ENCODE results near the gene C11orf97.

The C11orf97 gene

DNA sequence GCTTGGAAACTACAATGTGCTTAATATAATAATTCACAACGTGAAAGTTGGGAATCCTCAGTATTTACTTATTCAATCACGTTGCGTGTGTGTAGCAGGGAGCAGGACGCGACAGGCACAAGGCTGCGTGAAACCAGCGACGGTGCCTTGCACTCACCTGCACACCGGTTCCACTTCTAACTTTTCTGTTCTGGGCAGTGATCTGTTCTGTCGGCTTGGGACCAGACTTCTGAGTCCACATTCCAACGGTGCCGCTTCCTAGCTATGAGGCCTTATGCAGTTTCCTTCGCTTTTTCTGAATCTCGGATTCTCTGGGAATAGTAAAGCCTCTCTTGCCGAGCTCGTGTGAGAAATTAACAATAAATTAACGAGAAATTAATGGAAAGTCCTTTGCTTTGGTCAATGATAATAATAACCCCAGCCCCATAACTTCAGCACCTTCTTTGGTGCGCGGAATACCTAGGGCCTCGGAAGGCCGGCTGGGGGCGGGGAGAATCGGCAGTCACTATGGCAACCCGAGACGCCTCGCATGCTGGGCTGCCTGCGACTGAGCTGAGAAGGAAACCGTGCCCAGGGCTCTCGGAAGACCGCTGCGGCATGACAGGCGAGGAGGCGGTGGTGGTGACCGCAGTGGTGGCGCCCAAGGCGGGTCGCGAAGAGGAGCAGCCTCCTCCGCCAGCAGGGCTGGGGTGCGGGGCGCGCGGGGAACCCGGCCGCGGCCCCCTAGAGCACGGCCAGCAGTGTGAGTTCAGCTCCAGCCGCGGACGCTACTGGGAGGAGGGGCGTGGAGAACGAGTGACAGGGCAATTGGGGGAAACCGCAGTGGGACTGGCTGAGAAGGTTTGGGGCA is at the start of gene C11orf97:
TSS of gene C11orf97 (plus strand) at position 530 of the 850 bp plus-strand sequence. CDS start at position 598, 68 bp downstream.
- in situ Hi-C loops (cut with MboI; ENCODE audit: low sequenced_read_pairs), result loop anchor here (10.0 kb wide), 1 partner anchor 363 kb away; no protein-coding TSS in a partner anchor

DNA sequence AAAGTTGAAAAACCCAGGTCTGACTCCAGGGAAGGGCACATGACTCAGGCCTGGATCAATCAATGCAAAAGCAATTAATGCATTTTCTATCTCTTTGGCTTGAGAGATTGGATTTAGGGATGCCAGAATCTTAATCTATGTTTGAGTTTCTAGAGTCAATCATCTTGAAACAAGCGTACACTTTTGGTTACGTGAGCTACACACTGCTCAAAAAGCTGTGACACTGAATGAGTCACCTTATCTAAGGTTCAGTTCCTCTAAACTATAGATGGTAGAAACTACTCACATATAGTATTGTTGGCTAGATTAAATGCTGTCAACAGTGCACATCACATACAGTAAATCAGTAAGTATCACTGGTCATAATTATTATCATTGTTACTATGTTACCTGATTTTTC is 42.8 kb upstream of the C11orf97 start:
- in situ Hi-C loops (cut with MboI; ENCODE audit: low sequenced_read_pairs), result no loop called here

DNA sequence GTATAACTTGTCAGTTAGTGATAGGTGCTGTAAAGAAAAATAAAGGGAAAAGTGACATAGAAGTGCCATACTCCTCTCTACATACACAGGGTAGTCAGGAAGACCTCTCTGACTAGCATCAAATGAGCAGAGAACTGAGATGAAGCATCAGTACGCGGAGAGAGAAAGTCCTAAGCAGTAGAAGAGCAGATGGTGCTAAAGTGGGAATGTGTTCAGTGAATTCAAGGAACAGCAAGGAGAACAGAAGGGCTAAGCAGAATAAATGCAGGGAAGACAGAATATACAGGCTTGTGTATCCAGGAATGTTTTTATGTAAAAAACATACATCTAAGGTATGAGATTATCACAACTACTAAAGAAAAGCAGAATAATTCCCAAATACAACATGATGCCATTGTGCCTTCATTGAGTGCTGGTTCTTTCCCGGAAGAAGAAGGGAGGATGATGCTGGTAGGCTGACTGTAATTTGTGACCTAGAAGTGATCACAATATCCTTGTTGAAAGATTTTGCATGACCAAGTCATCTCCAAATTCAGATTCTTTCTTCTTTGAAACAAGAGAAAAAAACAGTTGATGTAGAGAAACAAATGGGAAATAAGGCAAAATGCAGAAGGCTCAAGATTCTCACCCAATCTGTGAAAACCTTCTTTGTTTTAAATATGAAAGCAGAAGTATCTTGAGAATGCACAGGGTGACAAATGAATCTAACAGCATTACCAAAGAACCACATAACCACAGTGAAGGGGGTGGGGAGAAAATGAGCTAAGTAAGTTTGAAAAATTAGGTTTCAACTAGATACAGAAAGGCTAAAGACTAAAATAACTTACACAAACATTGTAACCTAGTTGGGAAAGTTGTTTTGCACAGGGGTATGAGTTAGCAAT is 39.1 kb upstream of the C11orf97 start:
- in situ Hi-C loops (cut with MboI; ENCODE audit: low sequenced_read_pairs), result no loop called here

DNA sequence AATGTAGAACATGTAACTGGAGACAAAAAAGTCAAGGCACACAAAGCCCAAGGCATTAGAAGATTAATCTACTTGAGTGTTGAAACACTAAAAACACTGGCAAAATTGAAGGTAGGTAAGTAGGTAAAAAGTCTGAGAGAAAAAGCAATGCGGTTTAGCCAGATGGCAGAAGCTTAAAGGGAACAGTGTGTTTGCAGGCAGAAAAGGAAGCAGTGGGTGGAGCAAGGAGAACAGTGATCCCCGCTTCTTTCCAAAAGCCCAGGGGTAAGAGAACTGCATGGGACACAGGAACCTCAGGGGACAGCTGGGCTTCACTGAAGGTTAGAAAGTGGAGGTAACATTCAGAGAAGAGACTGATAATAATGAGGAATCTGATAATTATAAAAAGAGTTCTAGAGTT is 34.6 kb upstream of the C11orf97 start:
- in situ Hi-C loops (cut with MboI; ENCODE audit: low sequenced_read_pairs), result no loop called here

DNA sequence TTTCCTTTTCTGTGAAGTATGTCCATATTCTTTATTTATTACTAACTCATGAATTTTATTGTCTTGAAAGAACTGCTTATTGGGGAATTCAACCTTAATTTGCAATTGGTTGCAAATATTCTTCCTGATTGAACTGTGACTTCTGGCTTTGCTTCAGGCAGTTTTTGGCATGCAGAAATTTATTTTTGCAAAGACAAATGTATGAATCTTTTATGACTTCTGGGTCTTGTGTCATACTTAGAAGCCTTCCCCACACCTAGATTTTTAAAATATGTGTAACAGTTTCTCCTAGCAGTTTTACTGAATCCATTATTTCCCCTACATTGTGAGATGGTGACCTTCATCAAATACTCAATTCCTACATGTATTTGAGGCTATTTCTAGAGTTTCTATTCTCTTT is 30.9 kb upstream of the C11orf97 start:
- in situ Hi-C loops (cut with MboI; ENCODE audit: low sequenced_read_pairs), result no loop called here

DNA sequence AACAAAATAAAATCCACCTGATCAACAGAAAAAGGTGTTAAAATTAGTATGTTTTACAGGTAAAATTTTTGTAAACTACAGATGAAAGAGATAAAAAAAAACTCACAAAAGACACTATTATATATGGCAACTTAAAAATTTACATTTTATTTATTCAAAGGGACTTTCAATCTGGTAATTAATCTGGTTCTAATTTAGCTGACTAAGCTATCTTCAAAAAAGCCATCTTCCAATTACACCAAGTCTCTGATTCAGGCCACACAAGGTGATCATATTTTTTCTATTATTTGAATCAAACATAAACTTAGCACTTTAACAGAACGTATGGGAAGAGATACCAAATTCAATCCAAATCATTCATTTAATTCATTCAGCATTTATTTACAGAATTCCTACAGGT is 26.2 kb upstream of the C11orf97 start:
- in situ Hi-C loops (cut with MboI; ENCODE audit: low sequenced_read_pairs), result no loop called here

DNA sequence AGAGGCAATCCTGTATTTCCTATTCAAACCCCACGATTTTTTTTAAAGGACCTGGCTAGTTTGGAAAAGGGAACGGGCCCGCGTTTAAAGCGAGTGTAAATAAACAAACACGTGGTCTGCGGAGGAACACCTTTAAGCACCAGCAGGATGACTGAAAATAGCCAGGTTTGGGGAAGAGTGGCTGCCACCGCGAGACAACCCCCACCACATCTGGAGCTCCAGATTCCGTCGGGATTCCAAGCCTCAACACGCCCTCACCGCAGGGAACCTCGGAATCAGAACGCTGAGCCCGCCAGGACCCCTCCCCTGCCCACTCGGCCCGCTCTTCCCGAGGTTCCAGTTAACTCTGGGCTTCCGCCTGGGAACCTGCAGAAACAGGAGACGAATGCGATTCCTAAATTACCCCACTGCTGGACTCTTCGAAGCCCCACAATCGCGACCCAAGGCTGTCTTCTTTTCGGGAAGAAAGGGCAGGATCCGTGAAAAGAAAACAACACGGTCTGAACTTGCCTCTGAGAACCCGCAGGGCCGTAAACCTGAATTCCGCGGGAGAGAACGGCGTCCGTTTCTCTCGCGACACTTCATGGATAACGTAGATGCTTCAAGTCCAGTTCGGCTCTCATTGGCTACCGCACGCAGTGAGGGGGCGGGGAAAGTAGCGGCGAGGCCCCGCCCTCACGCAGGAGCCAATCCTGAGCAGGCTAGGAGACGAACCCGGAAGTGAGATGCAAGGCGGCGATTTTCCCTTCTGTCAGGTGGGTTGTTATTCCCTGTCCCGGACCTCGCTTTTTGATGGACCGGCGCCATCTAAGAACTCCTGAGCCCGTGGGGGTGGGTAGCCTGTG is 18.8 kb upstream of the C11orf97 start, which contains the start of the genes ANKRD49 and MRE11:
TSS of gene ANKRD49 (plus strand) at position 704 of the 845 bp plus-strand sequence. CDS start 2,710 bp downstream, outside the sequence.
TSS of gene MRE11 (minus strand) at position 564 of the 845 bp plus-strand sequence. CDS start 1,043 bp downstream, outside the sequence.
- in situ Hi-C loops (cut with MboI; ENCODE audit: low sequenced_read_pairs), result no loop called here

DNA sequence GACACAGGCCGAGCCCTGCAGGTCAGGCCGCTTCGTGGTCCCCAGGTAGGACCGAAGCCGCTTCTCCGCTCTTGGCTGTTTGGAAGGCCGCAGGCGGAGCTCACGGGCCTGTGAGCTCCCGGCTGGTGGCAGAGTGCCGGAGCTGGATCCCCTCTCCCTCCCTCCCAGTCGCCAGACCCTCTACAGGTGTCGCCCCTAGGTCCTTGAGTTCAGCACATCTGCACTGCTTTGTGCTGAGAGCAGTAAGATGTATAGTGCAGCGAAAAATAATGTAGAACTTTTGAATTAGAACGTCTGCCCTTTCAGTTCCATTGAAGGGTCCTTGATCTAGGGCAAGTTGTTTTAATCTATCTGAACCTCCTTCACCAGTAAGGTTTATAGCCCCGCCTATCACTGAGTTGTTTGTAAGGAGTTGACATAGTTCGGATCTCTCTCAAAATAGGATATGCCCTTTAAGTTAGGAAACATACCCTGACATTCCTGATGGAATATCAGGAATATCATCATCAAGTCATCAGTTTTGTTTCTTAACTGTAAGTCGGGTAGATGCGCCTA is 18.1 kb upstream of the C11orf97 start:
- in situ Hi-C loops (cut with MboI; ENCODE audit: low sequenced_read_pairs), result no loop called here

- in situ Hi-C loops (cut with MboI; ENCODE audit: low sequenced_read_pairs), result loop anchor here (10.0 kb wide), 2 partner anchors 175 to 315 kb away; no protein-coding TSS in a partner anchor
Observed at GRCh38 chr11:94500181-94500580, 12.1 kb upstream of the C11orf97 start.

DNA sequence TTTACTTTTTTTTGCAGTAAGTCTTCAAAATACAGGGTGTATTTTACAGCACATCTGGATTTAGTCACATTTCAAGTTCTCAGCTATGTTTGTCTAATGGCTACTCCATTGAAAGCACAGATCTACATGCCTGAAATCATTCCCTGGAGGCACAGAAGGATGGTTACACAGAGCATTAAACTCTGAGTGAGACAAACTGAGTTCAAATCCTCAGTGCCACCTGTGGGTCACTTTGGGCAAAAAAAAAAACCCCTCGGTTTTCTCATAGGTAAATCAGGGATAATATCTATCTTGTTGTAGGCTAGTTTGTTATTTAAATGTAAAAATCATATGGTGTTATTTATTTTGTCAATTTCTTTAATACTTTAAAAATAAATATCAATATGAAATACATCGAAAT is 10.7 kb upstream of the C11orf97 start:
- in situ Hi-C loops (cut with MboI; ENCODE audit: low sequenced_read_pairs), result loop anchor here (10.0 kb wide), 2 partner anchors 177 to 317 kb away; no protein-coding TSS in a partner anchor

- in situ Hi-C loops (cut with MboI; ENCODE audit: low sequenced_read_pairs), result loop anchor here (10.0 kb wide), 2 partner anchors 180 to 320 kb away; no protein-coding TSS in a partner anchor
Observed at GRCh38 chr11:94504689-94505293, 7.5 kb upstream of the C11orf97 start.

DNA sequence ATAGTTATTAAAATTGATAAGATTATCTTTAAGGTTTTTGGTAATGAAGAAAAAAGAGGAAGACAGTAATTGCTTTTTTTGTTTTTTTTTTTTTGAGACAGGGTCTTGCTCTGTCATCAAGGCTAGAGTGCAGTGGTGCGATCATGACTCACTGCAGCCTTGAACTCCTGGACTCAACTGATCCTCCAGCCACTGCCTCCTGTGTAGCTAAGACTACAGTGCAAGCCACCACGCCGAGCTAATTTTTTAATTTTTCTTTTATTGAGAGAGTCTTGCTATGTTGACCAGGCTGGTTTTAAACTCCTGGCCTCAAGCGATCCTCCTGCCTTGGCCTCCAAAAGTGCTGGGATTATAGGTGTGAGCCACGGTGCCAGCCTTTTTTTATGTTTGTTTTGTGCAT is 5.7 kb upstream of the C11orf97 start:
- in situ Hi-C loops (cut with MboI; ENCODE audit: low sequenced_read_pairs), result loop anchor here (10.0 kb wide), 2 partner anchors 182 to 322 kb away; no protein-coding TSS in a partner anchor

DNA sequence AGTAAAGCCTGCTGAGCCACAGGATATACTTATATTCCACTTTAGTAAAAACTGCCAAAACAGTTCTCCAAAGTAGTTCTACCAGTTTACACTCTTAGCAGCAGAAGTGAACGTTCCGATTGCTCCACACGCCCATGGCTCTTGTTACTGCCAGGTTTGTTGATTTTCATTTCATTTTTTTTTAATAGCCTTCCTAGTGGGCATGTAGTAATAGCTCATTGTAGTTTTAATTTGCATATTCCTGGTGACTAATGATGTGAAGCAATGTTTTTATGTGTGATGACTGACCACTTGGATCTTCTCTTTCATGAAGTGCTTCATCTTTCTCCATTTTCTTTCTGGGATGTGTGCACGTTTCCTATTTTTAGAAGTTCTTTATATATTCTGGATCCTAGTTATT is 4.8 kb upstream of the C11orf97 start:
- in situ Hi-C loops (cut with MboI; ENCODE audit: low sequenced_read_pairs), result loop anchor here (10.0 kb wide), 2 partner anchors 183 to 323 kb away; no protein-coding TSS in a partner anchor

DNA sequence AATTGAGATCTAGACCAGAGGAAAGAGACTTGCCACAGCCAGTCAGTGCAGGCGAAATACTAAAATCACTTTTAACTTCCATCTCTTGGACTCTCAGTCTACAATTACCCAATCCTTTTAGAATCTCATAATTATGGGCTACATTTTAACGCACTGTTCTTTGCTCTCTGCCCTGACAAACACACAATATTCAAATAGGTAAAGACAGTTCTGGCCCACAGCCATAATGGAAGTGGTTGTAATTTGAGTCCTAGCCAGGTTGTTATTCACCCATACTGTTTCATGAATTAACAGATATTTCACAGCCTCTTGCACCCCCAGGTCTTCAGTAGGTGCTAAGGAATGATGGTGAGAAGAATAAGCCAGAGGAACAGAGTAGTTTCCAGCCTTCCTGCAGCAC is 830 bp downstream of the C11orf97 start:
- in situ Hi-C loops (cut with MboI; ENCODE audit: low sequenced_read_pairs), result loop anchor here (10.0 kb wide), 1 partner anchor 362 kb away; no protein-coding TSS in a partner anchor

GRCh38 chr11:94515398-94515797 is 3.1 kb downstream of the C11orf97 start:
- in situ Hi-C loops (cut with MboI; ENCODE audit: low sequenced_read_pairs), result loop anchor here (10.0 kb wide), 1 partner anchor 359 kb away; no protein-coding TSS in a partner anchor

DNA sequence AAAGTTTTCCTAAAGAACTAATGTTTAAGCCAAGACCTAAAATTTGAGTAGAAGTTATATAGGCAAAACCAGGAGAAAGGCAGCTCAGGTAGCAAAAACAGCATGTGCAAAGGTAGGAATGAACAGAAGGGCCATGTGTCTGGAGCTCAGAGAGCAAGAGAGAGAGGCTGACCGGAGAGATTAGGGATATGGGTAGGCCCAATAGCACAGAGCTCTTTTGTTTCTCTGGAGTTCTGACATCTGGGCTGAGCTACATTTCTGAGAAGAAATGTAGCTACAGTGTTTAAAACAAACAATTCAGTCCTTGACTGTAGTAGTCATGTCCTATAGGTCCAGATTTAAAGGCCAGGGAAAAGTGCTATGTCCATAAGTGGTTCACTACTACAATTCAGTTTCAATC is 4.5 kb downstream of the C11orf97 start:
- in situ Hi-C loops (cut with MboI; ENCODE audit: low sequenced_read_pairs), result loop anchor here (10.0 kb wide), 1 partner anchor 358 kb away; no protein-coding TSS in a partner anchor

DNA sequence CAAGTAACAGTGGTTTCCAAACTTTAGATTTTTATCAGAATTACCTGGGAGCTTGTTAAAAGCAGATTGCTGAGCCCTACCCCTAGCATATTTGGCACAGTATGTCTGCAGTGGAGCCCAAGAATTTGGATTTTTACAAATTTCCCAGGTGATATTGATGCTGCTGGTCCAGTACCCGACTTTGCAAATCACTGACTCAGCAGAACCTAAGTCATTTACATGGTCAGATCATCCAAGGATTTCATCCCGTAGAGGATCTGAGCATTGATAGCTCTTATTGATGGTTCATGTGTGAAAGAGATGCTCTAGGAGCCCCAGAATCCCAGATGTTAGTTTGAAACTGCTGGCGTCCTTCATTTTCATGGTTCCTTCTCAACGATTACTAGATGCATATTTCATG is 6.0 kb downstream of the C11orf97 start:
- in situ Hi-C loops (cut with MboI; ENCODE audit: low sequenced_read_pairs), result loop anchor here (10.0 kb wide), 1 partner anchor 357 kb away; no protein-coding TSS in a partner anchor

DNA sequence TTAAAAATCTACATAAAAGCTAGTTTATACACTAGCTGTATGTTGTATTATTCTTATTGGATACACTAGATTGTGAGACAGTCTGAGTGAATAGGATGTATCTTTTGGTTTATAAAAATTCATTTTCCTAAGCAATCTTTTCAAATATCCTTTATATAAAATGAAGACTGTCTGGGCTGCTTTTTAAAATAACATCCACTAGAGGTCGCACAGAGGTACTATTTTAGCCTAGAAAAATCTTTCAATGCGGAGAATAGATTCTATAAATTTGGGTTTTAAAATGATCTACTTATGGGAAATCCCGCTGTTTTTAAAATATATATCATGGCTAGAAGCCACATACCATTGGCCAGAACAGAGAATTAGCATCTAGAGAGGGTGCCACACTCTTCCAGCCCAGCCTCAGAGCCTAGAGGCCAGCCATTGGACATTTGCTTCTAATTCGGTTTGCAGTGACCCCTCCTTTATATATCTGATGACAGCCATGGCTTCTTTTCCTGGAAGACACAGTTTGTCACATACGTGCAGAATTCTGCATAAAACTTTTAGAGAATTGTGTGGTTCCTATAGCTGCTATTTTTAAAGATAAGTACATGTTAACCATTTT is 7.3 kb downstream of the C11orf97 start:
- in situ Hi-C loops (cut with MboI; ENCODE audit: low sequenced_read_pairs), result loop anchor here (10.0 kb wide), 1 partner anchor 355 kb away; no protein-coding TSS in a partner anchor

DNA sequence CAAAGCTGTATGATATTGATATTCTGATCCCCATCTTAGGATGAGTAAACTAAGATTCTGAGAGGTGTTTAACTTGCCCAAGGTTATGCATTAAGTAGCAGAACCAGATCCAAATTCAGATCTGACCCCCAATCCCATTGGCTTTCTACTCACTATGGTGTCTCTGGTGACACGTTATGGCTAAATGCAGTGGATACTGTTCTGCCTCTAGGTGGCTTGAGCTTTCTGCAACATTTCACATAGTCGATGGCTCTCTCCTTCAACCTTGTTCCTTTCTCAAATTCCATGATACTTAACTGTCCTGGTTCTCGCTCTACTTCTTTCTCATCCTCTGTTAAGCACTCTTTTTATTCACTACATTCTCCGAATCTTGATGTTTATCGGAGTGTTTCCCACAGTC is 9.4 kb downstream of the C11orf97 start:
- in situ Hi-C loops (cut with MboI; ENCODE audit: low sequenced_read_pairs), result no loop called here

All from HL-60/S4 (cell line).